K562 (cell line): ENCODE measurements around the gene PTPRF. TPM values are rescaled to one million over a fixed set of nuclear protein-coding genes. Genes with fewer than 3 reads are reported as not detected.

Experiments
- ATAC-seq: fragments of 200-7000 bp; cut with Tn5 transposase; 3 replicates; pipeline ENCODE4 v1.9.1; 2020; ENCODE audit warnings: moderate library complexity
- BruUV-seq: library from RNA; stranded (reverse); fragments of 400-500 nt; replicated peaks from 2 replicates; lab custom pipeline; 2021; lab: Mats Ljungman, UMichigan
- CTCF ChIA-PET: fragments of 300-600 bp; formaldehyde crosslinking; extraction: SDS; loops from one replicate; lab custom pipeline; 2021; ENCODE audit warnings: low intra/inter-chr PET ratio; lab: Yijun Ruan, JAX
- POLR2A ChIA-PET: fragments of 300-600, 350-650 bp; sonication (Branson Sonifier 250); formaldehyde crosslinking; extraction: SDS; loops from one replicate; lab custom pipeline; 2021; ENCODE audit warnings: antibody characterized with exemption, inconsistent platforms; lab: Yijun Ruan, JAX
- DNase-seq, 4 experiments: peaks; one replicate each; pipeline versions ENCODE4 v3.0.0 to v3.0.0-alpha.2; 2011 to 2018; ENCODE audit warnings: low spot score in 3 of 4, mixed read lengths in 3 of 4; ENCODE audit errors: extremely low read depth in 1 of 4
- FAIRE-seq: peaks from 2 replicates; lab custom pipeline; 2011; peaks lifted over from hg19 to GRCh38; lab: Jason Lieb, UNC
- H2AFZ ChIP-seq: 2 replicates; pipeline ENCODE4 v1.6.0; 2011; ENCODE audit warnings: low read depth, low read length, control low read depth, inconsistent platforms
- H3K27ac ChIP-seq: fragments of 200-600 bp; 3 replicates; pipeline ENCODE4 v1.8.0; 2011; ENCODE audit warnings: low read depth, mild to moderate bottlenecking, control low read depth, inconsistent platforms, low read length, moderate library complexity, mixed read lengths; ENCODE audit errors: extremely low read depth
- H3K27me3 ChIP-seq, 2 experiments: fragments of 300-600 bp in 1 of 2; 2 replicates in 1 of 2; 3 replicates in 1 of 2; pipeline versions ENCODE4 v1.6.0 to v1.8.0; 2011; ENCODE audit warnings: inconsistent platforms in 2 of 2, low read length in 2 of 2, mild to moderate bottlenecking in 1 of 2, mixed read lengths in 1 of 2, moderate library complexity in 1 of 2; ENCODE audit not compliant: control insufficient read depth in 2 of 2, insufficient read depth in 2 of 2
- H3K36me3 ChIP-seq: fragments of 300-600 bp; 3 replicates; pipeline ENCODE4 v1.8.0; 2011; ENCODE audit warnings: mild to moderate bottlenecking, low read length, inconsistent platforms; ENCODE audit not compliant: control insufficient read depth, insufficient read depth
- H3K4me1 ChIP-seq, 2 experiments: fragments of 200-600 bp in 1 of 2; replicated peaks in 1 of 2; 2 replicates in 1 of 2; 3 replicates in 1 of 2; pipeline versions ENCODE4 v1.5.1 to v1.8.0; 2011; ENCODE audit warnings: inconsistent platforms in 2 of 2, low read length in 2 of 2, mild to moderate bottlenecking in 1 of 2, mixed read lengths in 1 of 2, moderate library complexity in 1 of 2; ENCODE audit not compliant: control insufficient read depth in 2 of 2, insufficient read depth in 2 of 2
- H3K4me2 ChIP-seq: 2 replicates; pipeline ENCODE4 v1.6.1; 2011; ENCODE audit warnings: low read length, control low read depth, inconsistent platforms, mixed read lengths; ENCODE audit not compliant: insufficient read depth
- H3K4me3 ChIP-seq: fragments of 200-600 bp; sonication (generic), shearing (Covaris generic); 2 replicates; pipeline ENCODE4 v1.5.1; 2016; ENCODE audit warnings: control low read depth, inconsistent platforms
- H3K79me2 ChIP-seq: fragments of 200-600 bp; 3 replicates; pipeline ENCODE4 v1.8.0; 2011; ENCODE audit warnings: low read length, inconsistent platforms; ENCODE audit not compliant: control insufficient read depth, insufficient read depth
- H3K9ac ChIP-seq, 2 experiments: 2 replicates each; pipeline versions ENCODE4 v1.6.0 to v1.6.1; 2011; ENCODE audit warnings: low read depth in 2 of 2, low read length in 2 of 2, control low read depth in 1 of 2, inconsistent platforms in 1 of 2, mild to moderate bottlenecking in 1 of 2, mixed read lengths in 1 of 2; ENCODE audit not compliant: insufficient read depth in 1 of 2
- H3K9me1 ChIP-seq: one replicate; pipeline ENCODE4 v1.6.0; 2011; ENCODE audit warnings: inconsistent platforms, mild to moderate bottlenecking, low read length, moderate library complexity; ENCODE audit not compliant: control insufficient read depth, insufficient read depth
- H3K9me3 ChIP-seq: replicated peaks from 2 replicates; pipeline ENCODE4 v1.5.1; 2011; ENCODE audit warnings: low read depth, low read length, inconsistent platforms; ENCODE audit not compliant: control insufficient read depth, insufficient read depth
- H4K20me1 ChIP-seq: replicated peaks from 2 replicates; pipeline ENCODE4 v1.6.1; 2011; ENCODE audit warnings: low read length, inconsistent platforms, mixed read lengths; ENCODE audit not compliant: control insufficient read depth, insufficient read depth
- GATAD2B ChIP-seq: fragments of 450-650 bp; IDR thresholded peaks from 2 replicates; pipeline ENCODE4 v1.6.1; 2017; ENCODE audit warnings: mild to moderate bottlenecking, borderline replicate concordance
- HSF4 ChIP-seq: fragments of 250-450 bp; sonication (Bioruptor Pico); IDR thresholded peaks from 2 replicates; pipeline ENCODE4 v2.1.2; 2022; ENCODE audit warnings: mild to moderate bottlenecking, moderate library complexity, borderline replicate concordance
- KDM5B ChIP-seq: fragments of 200-600 bp; sonication (generic); IDR thresholded peaks from 2 replicates; pipeline ENCODE4 v1.6.1; 2012; ENCODE audit warnings: low read depth, mild to moderate bottlenecking, moderate library complexity, low read length, control low read depth, inconsistent platforms; ENCODE audit not compliant: insufficient replicate concordance
- MCM3 ChIP-seq: fragments of 450-650 bp; IDR thresholded peaks from 2 replicates; pipeline ENCODE4 v1.6.1; 2016
- PATZ1 ChIP-seq: fragments of 250-450 bp; sonication (Bioruptor Pico); IDR thresholded peaks from 2 replicates; pipeline ENCODE4 v1.5.0; 2020; ENCODE audit warnings: mild to moderate bottlenecking, borderline replicate concordance
- SRSF7 ChIP-seq: fragments of 200-400 bp; formaldehyde crosslinking; optimal IDR thresholded peaks from 2 replicates; pipeline ENCODE3; 2017; ENCODE audit warnings: mild to moderate bottlenecking, low read depth, low read length
- ZNF512 ChIP-seq: IDR thresholded peaks from 2 replicates; pipeline ENCODE4 v1.6.1; 2016; ENCODE audit warnings: missing genetic modification characterization, missing compliant biosample characterization
- ZNF764 ChIP-seq: fragments of 250-450 bp; sonication (Bioruptor Pico); IDR thresholded peaks from 2 replicates; pipeline ENCODE4 v1.4.0; 2020; ENCODE audit warnings: low read depth, mild to moderate bottlenecking, moderate library complexity
- ZNF780A ChIP-seq: fragments of 250-450 bp; sonication (Bioruptor Pico); IDR thresholded peaks from 2 replicates; pipeline ENCODE4 v1.5.0; 2021; ENCODE audit warnings: mild to moderate bottlenecking
- WGBS: fragments of 100-300 bp; shearing (Covaris generic); methylation state at CpG from one replicate; pipeline ENCODE4 v1.1.6; 2016; ENCODE audit warnings: low coverage, mixed read lengths; ENCODE audit not compliant: insufficient coverage; ENCODE audit errors: missing lambda C conversion rate; 5-methylcytosine and 5-hydroxymethylcytosine counted together
- in situ Hi-C: fragments of 300-500 bp; cut with MboI; formaldehyde crosslinking; loops from 4 replicates; pipeline ENCODE4 v1.15.0; 2018; ENCODE audit warnings: inconsistent platforms, mixed read lengths
- intact Hi-C: fragments of 100-400 bp; cut with micrococcal nuclease; formaldehyde crosslinking; loops from 2 replicates; pipeline ENCODE4 v1.14.2; 2022
- polyA plus RNA-seq, 8 experiments: library from polyadenylated mRNA; depleted of rRNA in 4 of 8; stranded (reverse) in 5 of 8; unstranded in 3 of 8; fragments of >200 nt; fragmentation: Nextera tagmentation in 2 of 8; fragmentation: Illumina TruSeq in 1 of 8; extraction: Ambion mirVana in 2 of 8; extraction: Trizol in 1 of 8; gene quantifications; 2 replicates each; pipeline versions ENCODE4 v1.2.1 to v1.2.3, GENCODE V29; 2011 to 2014; ENCODE audit warnings: inconsistent platforms in 1 of 8, missing spikeins in 1 of 8
- total RNA-seq, 7 experiments: library from RNA; depleted of rRNA in 6 of 7; stranded (reverse); fragments of >200 nt in 6 of 7; fragmentation: Illumina TruSeq in 2 of 7; extraction: Trizol in 2 of 7; gene quantifications; 2 replicates each; pipeline versions ENCODE4 v1.2.1 to v1.2.3, GENCODE V29; 2011 to 2021; ENCODE audit warnings: low replicate concordance in 1 of 7

Gene PTPRF
- total and polyA plus RNA-seq, 9 of the 15 experiments (the other 6 are each of a cell fraction or from before 2014, with no cell fraction given) = 0.13 to 4.3 (median 1.1) TPM

GRCh38 chr1:43533584-43533983 is 2.9 kb downstream of the PTPRF start:
- intact Hi-C loops (no loop called here), in situ Hi-C loops (no loop called here)
- no peak for TF ChIP-seq PATZ1 (CRISPR knock-in tag)
- no peak for TF ChIP-seq SRSF7
- TF ChIP-seq HSF4 = no peak
- TF ChIP-seq ZNF512 (tag) = no peak
- TF ChIP-seq GATAD2B = no peak
- TF ChIP-seq KDM5B = no peak
- TF ChIP-seq ZNF780A (CRISPR knock-in tag) = no peak
- no peak for TF ChIP-seq MCM3
- TF ChIP-seq ZNF764 (CRISPR knock-in tag) = no peak
- no peak for FAIRE-seq
- Histone ChIP-seq H3K27ac (no peak overlapping the region), H3K36me3 (no peaks in the 10 kb centered on the region), H3K27me3 (peaks cover 27 to 56% of the 10 kb centered on the region in 2 experiments; a peak in 4 of 5 replicates), H3K4me2 (no peak overlapping the region), H3K9me3 (no peaks in the 10 kb centered on the region), H3K9ac (no peak overlapping the region), H3K79me2 (no peaks in the 10 kb centered on the region), H4K20me1 (peaks cover 39% of the 10 kb centered on the region; the same call in 1 of the 2 replicates), H3K9me1 (no peaks in the 10 kb centered on the region), H3K4me1 (peaks cover 2 to 21% of the 10 kb centered on the region in 2 experiments; a peak in 3 of 5 replicates), H2AFZ (no peak overlapping the region), H3K4me3 (no peak overlapping the region)
- ChIA-PET POLR2A (interaction anchor here (0.9 to 2.6 kb wide), 7 partner anchors 9 to 79 kb away, joined by 3 to 16 read pairs (median 3); no protein-coding TSS in a partner anchor), CTCF (no interaction called here)
- no peak for DNase-seq
- WGBS = 12% methylated on average over 8 of the region's 9 CpGs
- no TSS peak for BruUV-seq
- ATAC-seq = no peak
